Stimulated activated memory B cell treated with anti-CD40 and anti-IgM and Interleukin-4, amounts not matched to agents 10 μg/mL and 1 μg/mL and 100 μg/mL, for 72 hours (primary cell): Measurements from ENCODE around the gene FZD10.

Experiments
- ATAC-seq: fragments of 150-1000 bp; cut with Tn5 transposase; 2 replicates; pipeline ENCODE4 v1.10.0; 2021
- H3K27ac Mint-ChIP-seq: one replicate; pipeline ENCODE4 v1.8.0; 2022; ENCODE audit warnings: mild to moderate bottlenecking, mixed read lengths
- H3K27me3 Mint-ChIP-seq: one replicate; pipeline ENCODE4 v1.8.0; 2022; ENCODE audit warnings: mixed read lengths
- H3K36me3 Mint-ChIP-seq: one replicate; pipeline ENCODE4 v1.8.0; 2022; ENCODE audit warnings: mixed read lengths
- H3K4me1 Mint-ChIP-seq: one replicate; pipeline ENCODE4 v1.8.0; 2022; ENCODE audit warnings: mixed read lengths
- H3K4me3 Mint-ChIP-seq: one replicate; pipeline ENCODE4 v1.8.0; 2022; ENCODE audit warnings: mild to moderate bottlenecking, moderate library complexity, mixed read lengths
- H3K9me3 Mint-ChIP-seq: one replicate; pipeline ENCODE4 v1.8.0; 2022; ENCODE audit warnings: mixed read lengths

The FZD10 gene

GRCh38 chr12:130198026-130198662 lies 35.9 kb downstream of the FZD10 start:
- H3K27ac Mint-ChIP-seq, result no peak overlapping the region
- no peaks in the 10 kb centered on the region for H3K27me3 Mint-ChIP-seq
- peaks cover 4% of the 10 kb centered on the region for H3K9me3 Mint-ChIP-seq
- no peaks in the 10 kb centered on the region for H3K4me1 Mint-ChIP-seq
- H3K36me3 Mint-ChIP-seq, result no peaks in the 10 kb centered on the region
- ATAC-seq, result no peak
- H3K4me3 Mint-ChIP-seq, result no peak overlapping the region

- no peak for ATAC-seq
- no peaks in the 10 kb centered on the region for H3K36me3 Mint-ChIP-seq
- no peak overlapping the region for H3K27ac Mint-ChIP-seq
- peaks cover 4% of the 10 kb centered on the region for H3K9me3 Mint-ChIP-seq
- no peak overlapping the region for H3K4me3 Mint-ChIP-seq
- no peaks in the 10 kb centered on the region for H3K4me1 Mint-ChIP-seq
- no peaks in the 10 kb centered on the region for H3K27me3 Mint-ChIP-seq
Measured at GRCh38 chr12:130198663-130199060, 36.4 kb downstream of the FZD10 start.

DNA sequence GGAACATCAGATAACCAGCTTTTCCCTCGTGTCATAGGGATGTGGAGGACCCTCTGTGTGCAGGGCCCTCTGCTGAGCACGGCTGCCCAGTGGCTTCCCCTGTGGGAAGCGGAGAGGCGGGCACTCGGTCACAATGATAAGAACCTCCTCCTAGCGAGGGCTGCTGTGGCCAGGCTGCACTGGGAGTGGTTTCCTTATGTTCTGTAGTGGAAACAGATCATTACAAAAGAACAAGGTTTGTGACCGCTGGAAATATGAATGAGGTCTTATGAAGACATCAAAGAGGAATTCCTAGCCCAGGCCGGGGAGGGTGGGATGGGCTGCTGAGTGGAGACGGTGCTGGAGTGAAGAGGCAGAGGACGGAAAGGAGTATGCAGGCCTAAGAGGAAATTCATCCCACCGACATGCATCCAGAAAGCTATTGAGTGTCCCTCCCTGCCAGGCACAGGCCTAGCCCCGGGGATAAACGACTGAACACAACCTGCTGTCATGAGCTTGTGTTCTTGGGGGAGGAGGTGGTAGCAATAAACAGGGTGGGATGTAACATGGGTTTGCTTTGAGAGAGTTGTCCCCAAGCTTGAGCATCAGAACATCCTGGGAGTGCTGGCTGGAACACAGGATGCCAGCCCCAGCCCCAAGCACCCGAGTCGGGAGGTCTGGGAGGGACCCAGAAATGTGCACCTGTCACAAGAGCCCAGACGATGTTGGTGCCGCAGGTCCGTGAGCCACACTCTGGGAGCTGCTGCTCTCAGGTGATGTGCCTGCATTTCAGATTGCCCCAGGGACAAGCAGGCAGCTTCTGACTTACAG lies 37.5 kb downstream of the FZD10 start:
- no peaks in the 10 kb centered on the region for H3K4me1 Mint-ChIP-seq
- no peak overlapping the region for H3K27ac Mint-ChIP-seq
- no peaks in the 10 kb centered on the region for H3K36me3 Mint-ChIP-seq
- ATAC-seq, result no peak
- H3K9me3 Mint-ChIP-seq, result peaks cover 8% of the 10 kb centered on the region
- H3K27me3 Mint-ChIP-seq, result no peaks in the 10 kb centered on the region
- no peak overlapping the region for H3K4me3 Mint-ChIP-seq

- ATAC-seq, result no peak
- Mint-ChIP-seq H3K9me3 (peaks cover 9% of the 10 kb centered on the region), H3K36me3 (no peaks in the 10 kb centered on the region), H3K4me3 (no peak overlapping the region), H3K4me1 (no peaks in the 10 kb centered on the region), H3K27ac (no peak overlapping the region), H3K27me3 (no peaks in the 10 kb centered on the region)
Measured at GRCh38 chr12:130200445-130200844, 38.2 kb downstream of the FZD10 start.

DNA sequence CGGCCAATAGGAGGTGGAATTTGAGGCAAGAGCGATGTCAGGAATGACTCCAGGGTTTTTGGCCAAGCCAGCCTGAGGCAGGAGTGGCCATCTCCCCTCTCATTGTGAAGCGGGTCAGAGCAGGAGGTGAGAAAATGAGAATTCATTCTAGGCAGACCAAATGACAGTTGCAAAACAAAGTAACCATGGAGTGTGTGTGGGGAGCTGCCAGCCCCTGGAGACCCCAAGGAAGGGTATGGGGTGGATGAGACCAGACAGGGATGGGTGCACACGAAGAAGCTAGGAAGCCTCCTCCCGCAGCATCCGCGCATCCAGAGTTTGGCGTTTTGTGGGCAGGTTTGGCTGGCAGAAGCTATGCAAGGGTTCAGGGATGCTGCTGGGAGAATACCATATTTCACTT lies 38.8 kb downstream of the FZD10 start:
- Mint-ChIP-seq H3K9me3 (peaks cover 10% of the 10 kb centered on the region), H3K4me1 (no peaks in the 10 kb centered on the region), H3K27ac (no peak overlapping the region), H3K27me3 (no peaks in the 10 kb centered on the region), H3K36me3 (no peaks in the 10 kb centered on the region), H3K4me3 (no peak overlapping the region)
- ATAC-seq, result no peak

DNA sequence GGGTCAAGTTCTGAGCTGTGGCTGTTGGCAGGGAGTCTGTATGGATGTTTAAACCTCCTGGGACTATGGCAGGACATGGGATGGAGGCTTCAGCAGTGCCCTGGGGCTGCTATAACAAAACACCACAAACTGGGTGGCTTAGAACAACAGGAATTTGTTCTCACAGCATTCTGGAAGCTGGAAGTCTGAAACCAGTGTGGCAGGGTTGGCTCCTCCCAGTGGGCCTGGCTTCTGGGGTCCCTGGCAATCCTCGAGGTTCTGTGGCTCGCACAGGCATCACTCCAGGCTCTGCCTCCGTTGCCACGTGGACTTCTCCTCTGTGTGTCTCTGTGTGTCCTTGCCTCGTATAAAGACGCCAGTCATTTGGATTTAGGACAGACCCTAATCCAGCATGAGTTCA lies 39.9 kb downstream of the FZD10 start:
- ATAC-seq, result no peak
- Mint-ChIP-seq H3K36me3 (no peaks in the 10 kb centered on the region), H3K27ac (no peak overlapping the region), H3K27me3 (no peaks in the 10 kb centered on the region), H3K4me3 (no peak overlapping the region), H3K4me1 (no peaks in the 10 kb centered on the region), H3K9me3 (peaks cover 14% of the 10 kb centered on the region)

GRCh38 chr12:130203151-130203550 lies 40.9 kb downstream of the FZD10 start:
- peaks cover 17% of the 10 kb centered on the region for H3K9me3 Mint-ChIP-seq
- H3K4me1 Mint-ChIP-seq, result no peaks in the 10 kb centered on the region
- H3K27ac Mint-ChIP-seq, result no peak overlapping the region
- H3K4me3 Mint-ChIP-seq, result no peak overlapping the region
- ATAC-seq, result no peak
- H3K36me3 Mint-ChIP-seq, result no peaks in the 10 kb centered on the region
- H3K27me3 Mint-ChIP-seq, result no peaks in the 10 kb centered on the region

- no peak for ATAC-seq
- H3K27me3 Mint-ChIP-seq, result no peaks in the 10 kb centered on the region
- H3K36me3 Mint-ChIP-seq, result no peaks in the 10 kb centered on the region
- H3K27ac Mint-ChIP-seq, result no peak overlapping the region
- no peaks in the 10 kb centered on the region for H3K4me1 Mint-ChIP-seq
- H3K9me3 Mint-ChIP-seq, result peaks cover 20% of the 10 kb centered on the region
- no peak overlapping the region for H3K4me3 Mint-ChIP-seq
Measured at GRCh38 chr12:130204541-130204953, 42.3 kb downstream of the FZD10 start.

- no peak overlapping the region for H3K27ac Mint-ChIP-seq
- H3K4me3 Mint-ChIP-seq, result no peak overlapping the region
- H3K36me3 Mint-ChIP-seq, result no peaks in the 10 kb centered on the region
- H3K27me3 Mint-ChIP-seq, result no peaks in the 10 kb centered on the region
- no peak for ATAC-seq
- no peaks in the 10 kb centered on the region for H3K4me1 Mint-ChIP-seq
- peaks cover 20% of the 10 kb centered on the region for H3K9me3 Mint-ChIP-seq
Measured at GRCh38 chr12:130205495-130205894, 43.2 kb downstream of the FZD10 start.

GRCh38 chr12:130212384-130212989 lies 50.2 kb downstream of the FZD10 start:
- no peaks in the 10 kb centered on the region for H3K4me1 Mint-ChIP-seq

DNA sequence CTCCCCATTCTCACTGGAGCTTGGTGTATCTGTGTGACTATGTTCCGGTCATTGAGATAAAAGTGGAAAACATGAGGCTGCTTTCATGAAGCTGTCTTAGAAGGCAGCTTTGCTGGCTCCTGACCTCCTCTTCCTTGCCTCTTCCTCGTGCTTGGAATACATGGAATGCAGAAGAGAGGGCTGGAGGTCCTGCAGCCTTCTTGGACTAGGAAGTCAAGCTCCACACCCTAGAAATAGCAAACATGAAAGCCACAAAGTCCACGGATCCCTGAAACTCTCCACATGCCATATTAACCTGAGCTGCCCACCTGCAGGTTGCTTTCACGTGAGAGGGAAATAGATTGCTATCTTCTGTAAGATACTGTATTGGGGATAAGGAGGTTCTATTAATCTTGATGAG lies 51.0 kb downstream of the FZD10 start:
- Mint-ChIP-seq H3K36me3 (no peaks in the 10 kb centered on the region), H3K4me3 (no peak overlapping the region), H3K9me3 (peaks cover 14% of the 10 kb centered on the region), H3K4me1 (no peaks in the 10 kb centered on the region), H3K27ac (no peak overlapping the region), H3K27me3 (peaks cover 11% of the 10 kb centered on the region)
- ATAC-seq, result no peak

More at GRCh38 chr12:130212384-130212989, 50.2 kb downstream of the FZD10 start:
- H3K27me3 Mint-ChIP-seq, result peaks cover 11% of the 10 kb centered on the region
- H3K27ac Mint-ChIP-seq, result no peak overlapping the region
- H3K4me3 Mint-ChIP-seq, result no peak overlapping the region
- no peaks in the 10 kb centered on the region for H3K36me3 Mint-ChIP-seq
- H3K9me3 Mint-ChIP-seq, result peaks cover 14% of the 10 kb centered on the region
- ATAC-seq, result no peak

- H3K4me3 Mint-ChIP-seq, result no peak overlapping the region
- peaks cover 19% of the 10 kb centered on the region for H3K27me3 Mint-ChIP-seq
- no peak for ATAC-seq
- no peaks in the 10 kb centered on the region for H3K36me3 Mint-ChIP-seq
- no peak overlapping the region for H3K27ac Mint-ChIP-seq
- no peaks in the 10 kb centered on the region for H3K4me1 Mint-ChIP-seq
- H3K9me3 Mint-ChIP-seq, result peaks cover 16% of the 10 kb centered on the region
Measured at GRCh38 chr12:130214686-130215395, 52.6 kb downstream of the FZD10 start.
